Tibial nerve (tissue), 4 donors: Measurements from ENCODE around the gene CCDC47. TPM values are rescaled to one million over a fixed set of nuclear protein-coding genes. Genes with fewer than 3 reads are reported as not detected.

Source experiments
- DNase-seq, 2 donors: peaks; one replicate each; pipeline ENCODE4 v3.0.0-alpha.2; 2019; ENCODE audit warnings: low spot score in 2 of 2
- H3K27ac ChIP-seq, 4 donors: fragments of 200-600 bp; sonication (generic) in 3 of 4; one replicate each; pipeline ENCODE4 v1.5.1; 2017 to 2019; ENCODE audit warnings: mild to moderate bottlenecking in 1 of 4
- H3K27me3 ChIP-seq, 2 donors: fragments of 200-600 bp; sonication (generic) in 1 of 2; one replicate each; pipeline versions ENCODE4 v1.5.1 to v1.6.0; 2017 to 2019
- H3K36me3 ChIP-seq, 3 donors: fragments of 200-600 bp; sonication (generic); one replicate each; pipeline ENCODE4 v1.5.1; 2018 to 2019
- H3K4me1 ChIP-seq, 4 donors: fragments of 200-600 bp; sonication (generic) in 3 of 4; one replicate each; pipeline ENCODE4 v1.5.1; 2017 to 2019
- H3K4me3 ChIP-seq, 4 donors: fragments of 200-600 bp; sonication (generic) in 3 of 4; one replicate each; pipeline ENCODE4 v1.5.1; 2017 to 2019; ENCODE audit warnings: mild to moderate bottlenecking in 1 of 4, moderate library complexity in 1 of 4
- H3K9me3 ChIP-seq, 4 donors: fragments of 200-600 bp; sonication (generic) in 3 of 4; one replicate each; pipeline ENCODE4 v1.5.1; 2017 to 2019
- EP300 ChIP-seq, 2 donors: sonication (generic); formaldehyde crosslinking; IDR thresholded peaks; one replicate each; pipeline ENCODE4 v1.6.1; 2017; ENCODE audit warnings: antibody characterized with exemption in 2 of 2, mild to moderate bottlenecking in 1 of 2
- POLR2A ChIP-seq, 2 donors: fragments of 450-650 bp; IDR thresholded peaks; one replicate each; pipeline ENCODE4 v1.6.1; 2017; ENCODE audit warnings: antibody characterized with exemption in 2 of 2, mild to moderate bottlenecking in 2 of 2, moderate library complexity in 2 of 2
- WGBS, 2 donors: methylation state at CpG; one replicate each; pipeline ENCODE4 v1.1.5; 2018; 5-methylcytosine and 5-hydroxymethylcytosine counted together
- total RNA-seq, 4 donors: library from RNA; depleted of rRNA; stranded (reverse); fragments of >200 nt; gene quantifications; one replicate each; pipeline ENCODE4 v1.1.0, GENCODE V29; 2016
- TF ChIP-seq, protein P1 (sequence below), 5 experiments: fragments of 200-600 bp in 3 of 5; fragments of 450-650 bp in 2 of 5; sonication (generic) in 3 of 5; IDR thresholded peaks; one replicate each; pipeline ENCODE4 v1.5.1; 2016 to 2019; ENCODE audit warnings: antibody characterized with exemption in 5 of 5, mild to moderate bottlenecking in 3 of 5, moderate library complexity in 2 of 5

CCDC47 gene
- total RNA-seq, 4 donors from 2014 or later, result 43.7 to 62.0 (median 51.0) TPM

DNA sequence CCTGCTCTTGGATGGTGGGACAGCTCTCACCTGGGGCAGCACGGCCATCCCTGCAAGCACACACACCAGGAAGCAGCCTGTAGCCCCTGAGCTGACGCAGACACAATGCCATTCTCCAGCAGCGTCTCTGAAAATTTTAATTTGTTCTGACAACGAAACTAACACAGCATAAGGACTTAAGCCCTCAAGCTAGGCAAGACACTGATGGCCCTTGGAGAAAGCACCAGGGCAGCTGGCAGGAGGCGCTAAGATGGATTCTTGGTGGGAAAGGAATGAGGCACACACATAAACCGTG, 70.7 kb downstream of the CCDC47 start:
- no peaks in the 10 kb centered on the region for H3K9me3 ChIP-seq
- H3K36me3 ChIP-seq, result peaks cover 0 to 47% (median 2%) of the 10 kb centered on the region in 3 donors
- 73 to 79% methylated on average over 6 of the region's 6 CpGs for WGBS, 2 donors
- H3K27ac ChIP-seq, result peak overlapping the region in 1 of 4 donors; percentile 97
- H3K27me3 ChIP-seq, result no peaks in the 10 kb centered on the region
- no peak for TF ChIP-seq EP300 (IDR thresholded peaks at IDR 0.05)
- TF ChIP-seq, protein P1, sequence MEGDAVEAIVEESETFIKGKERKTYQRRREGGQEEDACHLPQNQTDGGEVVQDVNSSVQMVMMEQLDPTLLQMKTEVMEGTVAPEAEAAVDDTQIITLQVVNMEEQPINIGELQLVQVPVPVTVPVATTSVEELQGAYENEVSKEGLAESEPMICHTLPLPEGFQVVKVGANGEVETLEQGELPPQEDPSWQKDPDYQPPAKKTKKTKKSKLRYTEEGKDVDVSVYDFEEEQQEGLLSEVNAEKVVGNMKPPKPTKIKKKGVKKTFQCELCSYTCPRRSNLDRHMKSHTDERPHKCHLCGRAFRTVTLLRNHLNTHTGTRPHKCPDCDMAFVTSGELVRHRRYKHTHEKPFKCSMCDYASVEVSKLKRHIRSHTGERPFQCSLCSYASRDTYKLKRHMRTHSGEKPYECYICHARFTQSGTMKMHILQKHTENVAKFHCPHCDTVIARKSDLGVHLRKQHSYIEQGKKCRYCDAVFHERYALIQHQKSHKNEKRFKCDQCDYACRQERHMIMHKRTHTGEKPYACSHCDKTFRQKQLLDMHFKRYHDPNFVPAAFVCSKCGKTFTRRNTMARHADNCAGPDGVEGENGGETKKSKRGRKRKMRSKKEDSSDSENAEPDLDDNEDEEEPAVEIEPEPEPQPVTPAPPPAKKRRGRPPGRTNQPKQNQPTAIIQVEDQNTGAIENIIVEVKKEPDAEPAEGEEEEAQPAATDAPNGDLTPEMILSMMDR (IDR thresholded peaks at IDR 0.05), result no peak
- TF ChIP-seq POLR2A (IDR thresholded peaks at IDR 0.05), result no peak
- DNase-seq, result no peak
- H3K4me1 ChIP-seq, result peaks cover 0 to 38% (median 22%) of the 10 kb centered on the region in 4 donors
- no peak overlapping the region for H3K4me3 ChIP-seq

DNA sequence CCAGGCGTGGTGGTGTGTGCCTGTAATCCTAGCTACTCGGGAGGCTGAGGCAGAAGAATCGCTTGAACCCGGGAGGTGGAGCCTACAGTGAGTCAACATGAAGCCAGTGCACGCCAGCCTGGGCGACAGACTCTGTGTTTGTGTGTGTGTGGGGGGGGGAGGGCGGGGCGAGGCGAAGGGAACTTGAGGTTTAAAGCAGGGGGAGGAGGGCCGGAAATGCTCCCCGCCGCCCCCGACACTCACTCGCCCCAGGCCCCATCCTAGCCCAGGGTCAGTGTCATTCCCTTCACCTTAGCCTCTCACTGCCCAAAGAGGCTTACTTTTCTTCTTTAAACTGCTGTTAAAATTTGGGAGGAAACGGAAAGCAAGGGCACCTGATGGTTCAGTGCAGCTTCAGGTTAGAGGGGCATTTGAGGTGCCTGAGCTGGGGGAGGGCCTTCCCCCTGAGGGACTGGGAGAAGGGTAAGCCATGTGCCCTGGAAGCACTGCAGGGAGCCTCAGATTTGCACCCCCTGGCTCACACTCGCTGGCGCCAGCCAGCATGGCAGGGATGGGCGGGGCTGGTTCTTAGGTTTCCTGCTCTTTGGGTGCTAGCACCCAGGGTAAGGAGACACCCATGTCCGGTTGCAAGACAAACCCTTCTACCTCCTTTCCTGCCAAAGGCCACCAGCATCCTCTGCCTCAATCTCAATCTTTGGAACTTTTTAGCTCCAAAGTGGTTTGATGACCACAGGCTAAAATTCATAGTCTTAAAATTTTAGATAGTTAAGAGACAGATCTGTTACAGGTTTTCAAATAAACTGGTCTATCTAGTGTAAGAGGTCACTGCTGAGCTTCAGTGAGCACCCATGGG, 71.3 kb downstream of the CCDC47 start:
- H3K4me1 ChIP-seq, result peaks cover 0 to 43% (median 28%) of the 10 kb centered on the region in 4 donors
- peak overlapping the region in 1 of 4 donors; percentile 68 for H3K4me3 ChIP-seq

DNA sequence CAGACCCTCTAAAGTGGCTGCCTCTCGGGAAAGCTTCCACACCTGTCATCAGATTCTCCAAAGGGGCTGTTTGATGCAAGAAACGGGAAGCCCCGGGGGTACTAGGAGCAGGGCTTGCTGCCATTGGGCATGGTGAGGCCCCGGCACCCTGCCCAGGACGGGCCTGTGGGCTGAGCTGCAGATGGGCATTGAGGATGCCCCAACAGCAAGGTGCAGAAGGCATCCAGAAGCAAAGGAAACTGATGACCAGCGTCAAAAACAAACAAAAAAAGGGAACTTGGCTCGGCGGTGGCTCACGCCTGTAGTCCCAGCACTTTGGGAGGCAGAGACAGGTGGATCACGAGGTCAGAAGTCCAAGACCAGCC, 72.0 kb downstream of the CCDC47 start:
- Histone ChIP-seq H3K4me3 (peak overlapping the region; percentile 37 to 84 (median 54)), H3K9me3 (no peaks in the 10 kb centered on the region), H3K4me1 (peaks cover 0 to 50% (median 30%) of the 10 kb centered on the region in 4 donors), H3K36me3 (peaks cover 0 to 35% (median 2%) of the 10 kb centered on the region in 3 donors), H3K27ac (peak overlapping the region; percentile 54 to 97 (median 90)), H3K27me3 (no peaks in the 10 kb centered on the region)
- DNase-seq, result no peak
- TF ChIP-seq EP300 (IDR thresholded peaks at IDR 0.05) (no peak), POLR2A (IDR thresholded peaks at IDR 0.05) (no peak)
- 70 to 74% methylated on average over 10 of the region's 10 CpGs for whole genome bisulfite sequencing, 2 donors

More for the DNA sequence above, 71.3 kb downstream of the CCDC47 start:
- peak overlapping the region in 2 of 4 donors; percentile 90 to 97 for H3K27ac ChIP-seq
- H3K36me3 ChIP-seq, result peaks cover 0 to 42% (median 2%) of the 10 kb centered on the region in 3 donors
- 80 to 81% methylated on average over 19 of the region's 19 CpGs for WGBS, 2 donors
- DNase-seq, result no peak
- H3K27me3 ChIP-seq, result no peaks in the 10 kb centered on the region
- TF ChIP-seq POLR2A (IDR thresholded peaks at IDR 0.05) (no peak), EP300 (IDR thresholded peaks at IDR 0.05) (no peak)
- TF ChIP-seq, protein P1 (IDR thresholded peaks at IDR 0.05), result no peak
- H3K9me3 ChIP-seq, result no peaks in the 10 kb centered on the region

DNA sequence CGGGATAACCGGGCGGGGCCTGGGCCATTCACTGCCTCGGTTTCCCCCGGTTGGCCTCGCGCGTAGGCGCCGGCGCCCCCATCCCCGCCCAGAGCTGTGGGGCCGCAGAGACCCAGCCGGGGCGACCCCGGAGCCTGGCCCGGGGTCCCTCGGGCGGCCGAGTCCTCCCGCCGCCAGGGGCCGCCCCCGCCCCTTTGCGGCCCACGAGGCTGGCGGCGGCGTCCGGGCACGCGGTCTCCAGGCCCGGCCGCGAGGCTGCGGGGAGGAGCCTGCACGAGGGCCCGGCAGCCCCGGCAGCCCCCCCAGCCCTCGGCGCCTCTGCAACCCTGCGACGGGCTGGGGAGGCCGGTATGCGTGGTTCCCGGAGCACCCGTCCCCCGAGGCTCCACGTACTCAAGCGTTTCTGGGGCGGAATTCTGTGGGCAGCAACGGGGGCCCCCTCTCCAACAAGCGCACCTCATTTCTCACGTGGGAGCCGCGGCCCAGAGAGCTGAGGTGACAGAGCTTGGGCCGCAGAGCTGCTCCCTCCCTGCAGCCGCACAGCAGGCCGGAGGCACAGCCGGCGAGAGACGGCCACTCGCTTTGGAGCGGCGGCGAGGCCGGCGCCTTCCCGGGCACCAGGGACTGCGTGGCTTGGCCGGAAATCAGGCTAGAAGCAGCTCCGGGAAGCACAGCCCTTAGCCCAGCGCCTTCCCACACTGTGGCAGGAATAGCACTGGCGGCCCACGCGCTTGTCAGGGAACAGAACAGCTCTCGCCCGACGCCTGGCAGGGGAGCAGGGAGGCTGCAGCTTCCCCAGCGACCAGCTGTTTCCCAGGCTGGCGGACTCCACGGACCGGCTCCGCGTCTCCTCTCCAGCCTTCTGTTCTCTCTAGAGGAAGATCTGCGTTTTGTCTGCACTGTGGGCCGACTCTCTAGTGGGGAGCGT, 72.6 kb downstream of the CCDC47 start:
- WGBS, 2 donors, result 12 to 17% methylated on average over 16 to 32 of the region's 88 CpGs
- TF ChIP-seq EP300 (IDR thresholded peaks at IDR 0.05) (peak in 1 of 2 donors; percentile 57), POLR2A (IDR thresholded peaks at IDR 0.05) (no peak)
- TF ChIP-seq, protein P1 (IDR thresholded peaks at IDR 0.05), result no peak
- no peak for DNase-seq
- H3K27ac ChIP-seq, result peak overlapping the region; percentile 54 to 97 (median 90)
- H3K36me3 ChIP-seq, result peaks cover 0 to 32% (median 1%) of the 10 kb centered on the region in 3 donors
- no peaks in the 10 kb centered on the region for H3K9me3 ChIP-seq
- no peaks in the 10 kb centered on the region for H3K27me3 ChIP-seq
- peaks cover 0 to 57% (median 30%) of the 10 kb centered on the region in 4 donors for H3K4me1 ChIP-seq
- peak overlapping the region; percentile 37 to 84 (median 54) for H3K4me3 ChIP-seq

DNA sequence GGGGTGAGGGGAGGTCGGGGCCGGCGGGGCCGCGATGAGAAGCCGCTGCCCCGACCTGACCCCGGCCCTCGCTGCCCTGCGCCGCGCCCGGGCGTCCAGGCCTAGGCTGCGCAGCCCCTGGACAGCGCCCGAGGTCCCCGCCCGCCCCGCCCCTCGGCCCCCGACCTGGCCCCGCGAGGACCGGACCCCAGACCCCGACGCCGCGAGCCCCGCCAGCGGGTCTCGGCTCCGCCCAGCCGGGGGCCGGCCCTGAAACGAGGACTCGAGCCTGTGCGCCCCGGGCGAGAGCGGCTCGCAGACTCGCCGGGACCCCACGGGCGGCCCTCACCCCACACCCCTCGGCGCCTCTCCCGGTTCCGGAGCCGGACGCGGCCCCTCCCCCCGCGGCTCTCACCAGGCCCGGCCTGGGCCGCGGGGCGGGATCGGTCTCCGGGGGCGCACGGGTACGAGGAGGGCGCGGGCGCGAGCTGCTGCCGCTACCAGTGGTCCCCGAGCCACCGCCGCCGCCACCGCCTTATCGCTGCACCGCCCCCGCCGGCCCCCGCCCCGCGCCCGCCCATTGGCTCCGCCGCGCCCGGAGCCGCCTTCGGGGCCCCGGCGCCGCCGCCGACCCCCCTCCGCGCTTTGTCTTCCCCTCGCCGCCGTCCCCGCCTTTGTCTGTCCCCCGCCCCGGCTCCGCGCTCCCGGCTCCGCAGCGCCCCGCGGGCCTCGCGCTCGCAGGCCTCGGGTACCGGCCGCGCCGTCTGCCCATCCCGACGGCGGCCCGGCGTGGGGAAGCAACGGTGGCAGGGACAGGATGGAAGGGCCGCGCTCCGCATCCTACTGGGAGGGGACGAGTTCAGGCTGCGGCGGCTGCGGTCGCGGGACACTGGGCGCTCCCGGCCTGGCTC, 73.5 kb downstream of the CCDC47 start, which contains the start of gene LIMD2:
TSS of gene LIMD2 (minus strand) at position 488 of the 890 bp plus-strand sequence. CDS start 827 bp downstream, outside the sequence.
- peak within 1 kb of the TSS; percentile 55 to 97 (median 90) for H3K27ac ChIP-seq

More for the DNA sequence above, 73.5 kb downstream of the CCDC47 start, which contains the start of gene LIMD2:
- no peaks in the 10 kb centered on the region for H3K9me3 ChIP-seq
- 0 to 3% methylated on average over 7 to 22 of the region's 133 CpGs for WGBS, 2 donors
- H3K27me3 ChIP-seq, result no peaks in the 10 kb centered on the region
- no peak for DNase-seq
- peak within 1 kb of the TSS; percentile 41 to 84 (median 62) for H3K4me3 ChIP-seq
- peaks cover 0 to 65% (median 33%) of the 10 kb centered on the region in 4 donors for H3K4me1 ChIP-seq
- TF ChIP-seq POLR2A (IDR thresholded peaks at IDR 0.05) (no peak), EP300 (IDR thresholded peaks at IDR 0.05) (no peak)
- H3K36me3 ChIP-seq, result peaks cover 0 to 31% (median 0%) of the 10 kb centered on the region in 3 donors
